ENCODE data around the gene WDR33. TPM values are rescaled to one million over a fixed set of nuclear protein-coding genes. Genes with fewer than 3 reads are reported as not detected.
"Not testable (repeated sequence)": the region's sequence is repeated elsewhere in the genome, so short reads cannot be mapped to it uniquely, and the experiment has no call there.

Gene WDR33
- total and polyA plus RNA-seq, 10 of the 15 experiments (the other 5 are each of a cell fraction or from before 2014, with no cell fraction given) = 29.2 to 73.8 (median 45.6) TPM

GRCh38 chr2:127753374-127753773, 57.6 kb downstream of the WDR33 start (continued):
- TF ChIP-seq, protein P1, sequence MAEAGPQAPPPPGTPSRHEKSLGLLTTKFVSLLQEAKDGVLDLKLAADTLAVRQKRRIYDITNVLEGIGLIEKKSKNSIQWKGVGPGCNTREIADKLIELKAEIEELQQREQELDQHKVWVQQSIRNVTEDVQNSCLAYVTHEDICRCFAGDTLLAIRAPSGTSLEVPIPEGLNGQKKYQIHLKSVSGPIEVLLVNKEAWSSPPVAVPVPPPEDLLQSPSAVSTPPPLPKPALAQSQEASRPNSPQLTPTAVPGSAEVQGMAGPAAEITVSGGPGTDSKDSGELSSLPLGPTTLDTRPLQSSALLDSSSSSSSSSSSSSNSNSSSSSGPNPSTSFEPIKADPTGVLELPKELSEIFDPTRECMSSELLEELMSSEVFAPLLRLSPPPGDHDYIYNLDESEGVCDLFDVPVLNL (IDR thresholded peaks at IDR 0.05; ENCODE audit: low read depth, low read length) = no peak
- TF ChIP-seq GATAD2B (conservative IDR thresholded peaks at IDR 0.05; ENCODE audit: low read depth) = no peak
- no peak for TF ChIP-seq MYC (IDR thresholded peaks at IDR 0.05; ENCODE audit: insufficient read depth, insufficient read length, insufficient replicate concordance, low read length, severe bottlenecking)
- no peak for TF ChIP-seq NRF1 (conservative IDR thresholded peaks at IDR 0.05; ENCODE audit: low read depth, low read length)
- no peak for TF ChIP-seq SMAD5 (IDR thresholded peaks at IDR 0.05; ENCODE audit: low read depth)

GRCh38 chr2:127749537-127749936, 61.4 kb downstream of the WDR33 start:
- 40% methylated on average over 5 of the region's 5 CpGs for WGBS (ENCODE audit: insufficient coverage, insufficient replicate concordance, low lambda C conversion rate, missing lambda C conversion rate)
- POLR2A ChIA-PET = interaction anchor here (0.6 to 1.9 kb wide), 12 partner anchors 10 to 513 kb away, joined by 3 to 7 read pairs (median 4); partner anchors contain the start of gene WDR33
- H2AFZ ChIP-seq (ENCODE audit: control insufficient read depth, low read depth, low read length); BruUV-seq (replicated peaks); intact Hi-C loops (cut with micrococcal nuclease; ENCODE audit: unreplicated experiment); H3K4me2 ChIP-seq (ENCODE audit: control insufficient read depth, insufficient read depth); H3K79me2 ChIP-seq (ENCODE audit: control insufficient read depth, insufficient read depth, low read length); H3K9me3 ChIP-seq (replicated peaks; ENCODE audit: control insufficient read depth, insufficient read depth, low read length); H3K36me3 ChIP-seq (ENCODE audit: control insufficient read depth in 2 of 2, insufficient read depth in 2 of 2, low read length in 1 of 2); H3K4me3 ChIP-seq; H3K27me3 ChIP-seq (replicated peaks in 1 of 2; ENCODE audit: control insufficient read depth in 2 of 2, insufficient read depth in 2 of 2, low read length in 1 of 2); H4K20me1 ChIP-seq (ENCODE audit: control insufficient read depth, insufficient read depth); H3K9ac ChIP-seq (ENCODE audit: control insufficient read depth, insufficient read depth, low read length); in situ Hi-C loops (cut with MboI): not testable (repeated sequence)
- CTCF ChIA-PET = interaction anchor here (1.0 to 3.5 kb wide), 7 partner anchors 13 to 82 kb away, joined by 3 to 11 read pairs (median 3); no protein-coding TSS in a partner anchor
- RAD21 ChIA-PET (ENCODE audit: unreplicated experiment) = interaction anchor here (0.6 to 4.5 kb wide), 13 partner anchors 14 to 186 kb away, joined by 3 to 53 read pairs (median 4); partner anchors contain the start of genes SFT2D3 and WDR33
- SMC1A ChIA-PET (ENCODE audit: uncharacterized antibody, unreplicated experiment) = interaction anchor here (0.8 to 2.8 kb wide), 19 partner anchors 8 to 158 kb away, joined by 3 to 17 read pairs (median 6); no protein-coding TSS in a partner anchor
- H3K4me1 ChIP-seq (ENCODE audit: control insufficient read depth, insufficient read depth, low read length) = peaks cover 13% of the 10 kb centered on the region
- FAIRE-seq (peak; percentile 77), DNase-seq (ENCODE audit: low read depth, low spot score) (peak; percentile 97), ATAC-seq (peak; percentile 98)
- H3K27ac ChIP-seq (ENCODE audit: control insufficient read depth, insufficient read depth) = peak overlapping the region; percentile 51
- TF ChIP-seq SPI1 (IDR thresholded peaks at IDR 0.05; ENCODE audit: borderline replicate concordance, insufficient read depth, low read depth, low read length) (peak; percentile 67; the same call in 1 of the 2 replicates), SMARCA5 (IDR thresholded peaks at IDR 0.05) (peak; percentile 70), CREB1 (IDR thresholded peaks at IDR 0.05; ENCODE audit: low read depth) (peak; percentile 47; the same call in 1 of the 2 replicates), ATF7 (IDR thresholded peaks at IDR 0.05; ENCODE audit: low read depth) (peak; percentile 82), ZNF687 (IDR thresholded peaks at IDR 0.05) (peak; percentile 77; the same call in 1 of the 2 replicates), CREM (IDR thresholded peaks at IDR 0.05; ENCODE audit: low read depth) (0 out of 2 replicates have a peak, but pooled peaks have one; percentile 33), EP300 (IDR thresholded peaks at IDR 0.05; ENCODE audit: borderline replicate concordance in 1 of 2, control insufficient read depth in 1 of 2, low read depth in 2 of 2, low read length in 2 of 2) (peak in 1 of 2 experiments; percentile 64; a peak in 1 of 4 replicates), MLLT1 (IDR thresholded peaks at IDR 0.05) (peak; percentile 69), DPF2 (IDR thresholded peaks at IDR 0.05) (peak; percentile 29; the same call in 1 of the 2 replicates), ZNF384 (IDR thresholded peaks at IDR 0.05; ENCODE audit: borderline replicate concordance, low read depth, low read length) (peak; percentile 89)
